GM12878 (cell line): Measurements from ENCODE around the gene ETNK1. TPM values are rescaled to one million over a fixed set of nuclear protein-coding genes. Genes with fewer than 3 reads are reported as not detected.

Source experiments
- ATAC-seq: fragments of 200-7000 bp; cut with Tn5 transposase; 3 replicates; pipeline ENCODE4 v1.9.1; 2020; ENCODE audit warnings: mild to moderate bottlenecking, moderate library complexity
- BruUV-seq: library from RNA; stranded (reverse); fragments of 400-500 nt; replicated peaks from 2 replicates; lab custom pipeline; 2021; lab: Mats Ljungman, UMichigan
- CTCF ChIA-PET: fragments of 300-600 bp; sonication (Branson Sonifier 250); formaldehyde crosslinking; extraction: SDS; loops from one replicate; lab custom pipeline; 2021; ENCODE audit warnings: inconsistent platforms; lab: Yijun Ruan, JAX
- POLR2A ChIA-PET: fragments of 350-600 bp; formaldehyde crosslinking; extraction: SDS; loops from one replicate; lab custom pipeline; 2021; ENCODE audit warnings: inconsistent platforms; lab: Charles Lee
- RAD21 ChIA-PET: fragments of 300-600 bp; sonication (Branson Sonifier 250); formaldehyde crosslinking; loops from one replicate; lab custom pipeline; 2023; ENCODE audit warnings: antibody characterized with exemption; ENCODE audit not compliant: unreplicated experiment; lab: Charles Lee
- SMC1A ChIA-PET: fragments of 300-600 bp; sonication (Branson Sonifier 250); formaldehyde crosslinking; loops from one replicate; lab custom pipeline; 2023; ENCODE audit not compliant: unreplicated experiment, uncharacterized antibody; lab: Charles Lee
- DNase-seq: peaks from one replicate; pipeline ENCODE4 v3.0.0-alpha.2; 2011; ENCODE audit warnings: low read depth, low spot score
- FAIRE-seq: peaks from 3 replicates; lab custom pipeline; 2011; peaks lifted over from hg19 to GRCh38; lab: Jason Lieb, UNC
- H2AFZ ChIP-seq: 2 replicates; pipeline ENCODE4 v1.6.0; 2011; ENCODE audit warnings: low read depth, low read length, control low read depth; ENCODE audit not compliant: control insufficient read depth
- H3K27ac ChIP-seq: 2 replicates; pipeline ENCODE4 v1.5.1; 2011; ENCODE audit warnings: control low read depth; ENCODE audit not compliant: control insufficient read depth, insufficient read depth
- H3K27me3 ChIP-seq, 2 experiments: replicated peaks in 1 of 2; 2 replicates each; pipeline versions ENCODE4 v1.6.0 to v1.6.1; 2011; ENCODE audit warnings: low read length in 1 of 2; ENCODE audit not compliant: control insufficient read depth in 2 of 2, insufficient read depth in 2 of 2
- H3K36me3 ChIP-seq, 2 experiments: 2 replicates each; pipeline ENCODE4 v1.5.1; 2011; ENCODE audit warnings: low read length in 1 of 2; ENCODE audit not compliant: control insufficient read depth in 2 of 2, insufficient read depth in 2 of 2
- H3K4me1 ChIP-seq: 2 replicates; pipeline ENCODE4 v1.6.1; 2011; ENCODE audit warnings: mild to moderate bottlenecking, low read length, moderate library complexity, mixed read lengths; ENCODE audit not compliant: control insufficient read depth, insufficient read depth
- H3K4me2 ChIP-seq: 2 replicates; pipeline ENCODE4 v1.6.0; 2011; ENCODE audit warnings: control low read depth; ENCODE audit not compliant: control insufficient read depth, insufficient read depth
- H3K4me3 ChIP-seq: fragments of 200-600 bp; sonication (generic); 2 replicates; pipeline ENCODE4 v1.5.1; 2016
- H3K79me2 ChIP-seq: 2 replicates; pipeline ENCODE4 v1.6.0; 2011; ENCODE audit warnings: low read length; ENCODE audit not compliant: control insufficient read depth, insufficient read depth
- H3K9ac ChIP-seq: 2 replicates; pipeline ENCODE4 v1.8.0; 2011; ENCODE audit warnings: low read length, control low read depth, mixed read lengths; ENCODE audit not compliant: control insufficient read depth, insufficient read depth
- H3K9me3 ChIP-seq: replicated peaks from 3 replicates; pipeline ENCODE4 v1.5.1; 2011; ENCODE audit warnings: mild to moderate bottlenecking, low read length; ENCODE audit not compliant: control insufficient read depth, insufficient read depth
- H4K20me1 ChIP-seq: 2 replicates; pipeline ENCODE4 v1.6.0; 2011; ENCODE audit not compliant: control insufficient read depth, insufficient read depth
- CBX5 ChIP-seq: sonication (generic); IDR thresholded peaks from 2 replicates; pipeline ENCODE4 v1.6.1; 2016; ENCODE audit warnings: low read depth, moderate library complexity, mild to moderate bottlenecking, inconsistent platforms
- ESRRA ChIP-seq: IDR thresholded peaks from 2 replicates; pipeline ENCODE4 v1.6.1; 2012; ENCODE audit warnings: mild to moderate bottlenecking, low read length, improper control_type of control experiment
- HDAC2 ChIP-seq: fragments of 200-600 bp; sonication (generic); IDR thresholded peaks from 2 replicates; pipeline ENCODE4 v1.6.1; 2017
- IKZF2 ChIP-seq, 2 experiments: fragments of 450-650 bp; IDR thresholded peaks; 2 replicates each; pipeline ENCODE4 v1.6.1; 2017; ENCODE audit warnings: mild to moderate bottlenecking in 2 of 2, moderate library complexity in 2 of 2
- MEF2B ChIP-seq: fragments of 450-650 bp; IDR thresholded peaks from 2 replicates; pipeline ENCODE4 v1.6.1; 2018; ENCODE audit warnings: mild to moderate bottlenecking, moderate library complexity; ENCODE audit not compliant: partially characterized antibody, poor library complexity, severe bottlenecking
- NFIC ChIP-seq: IDR thresholded peaks from 2 replicates; pipeline ENCODE4 v1.6.1; 2012; ENCODE audit warnings: low read depth, mild to moderate bottlenecking, inconsistent platforms, low read length, moderate library complexity
- RAD21 ChIP-seq: IDR thresholded peaks from 2 replicates; pipeline ENCODE4 v1.6.1; 2011; ENCODE audit warnings: mild to moderate bottlenecking, low read depth, low read length, moderate library complexity; ENCODE audit not compliant: insufficient read depth
- SP1 ChIP-seq: IDR thresholded peaks from one replicate; pipeline ENCODE4 v1.6.1; 2011; ENCODE audit warnings: low read depth, low read length
- SPI1 ChIP-seq: IDR thresholded peaks from 2 replicates; pipeline ENCODE4 v1.6.1; 2011; ENCODE audit warnings: low read depth, mild to moderate bottlenecking, low read length, moderate library complexity, borderline replicate concordance; ENCODE audit not compliant: insufficient read depth
- WRNIP1 ChIP-seq: IDR thresholded peaks from 2 replicates; pipeline ENCODE4 v1.6.1; 2011; ENCODE audit warnings: low read depth, low read length, improper control_type of control experiment, borderline replicate concordance
- WGBS: methylation state at CpG from one replicate; pipeline ENCODE4 v1.1.6; 2016; ENCODE audit warnings: low lambda C conversion rate; ENCODE audit not compliant: insufficient replicate concordance, insufficient coverage; ENCODE audit errors: missing lambda C conversion rate; 5-methylcytosine and 5-hydroxymethylcytosine counted together
- in situ Hi-C: fragments of 300-500 bp; cut with MboI; formaldehyde crosslinking; loops from 9 replicates; pipeline ENCODE4 v1.14.3; 2018; ENCODE audit warnings: mixed read lengths
- intact Hi-C: fragments of 100-400 bp; cut with micrococcal nuclease; formaldehyde crosslinking; loops from one replicate; pipeline ENCODE4 v1.14.2; 2022; ENCODE audit not compliant: unreplicated experiment
- polyA plus RNA-seq, 11 experiments: library from polyadenylated mRNA; depleted of rRNA in 4 of 11; unstranded in 6 of 11; stranded (reverse) in 5 of 11; fragments of >200 nt; fragmentation: Nextera tagmentation in 4 of 11; fragmentation: Illumina TruSeq in 1 of 11; extraction: Ambion mirVana in 4 of 11; extraction: Trizol in 1 of 11; gene quantifications; 1 replicate in 1 of 11; 2 replicates in 10 of 11; pipeline versions ENCODE4 v1.2.1 to v1.2.3, GENCODE V29; 2011 to 2016; ENCODE audit warnings: inconsistent platforms in 2 of 11, missing spikeins in 2 of 11, low read depth in 1 of 11
- total RNA-seq, 4 experiments: library from RNA; depleted of rRNA in 3 of 4; stranded (reverse); fragments of >200 nt in 3 of 4; fragmentation: Illumina TruSeq in 1 of 4; extraction: Trizol in 1 of 4; gene quantifications; 2 replicates each; pipeline versions ENCODE4 v1.2.1 to v1.2.3, GENCODE V29; 2013 to 2021
- TF ChIP-seq, protein P1 (sequence below): IDR thresholded peaks from 2 replicates; pipeline ENCODE4 v1.6.1; 2011; ENCODE audit warnings: mild to moderate bottlenecking, low read depth, low read length, moderate library complexity; ENCODE audit not compliant: insufficient replicate concordance
- TF ChIP-seq, protein P2 (sequence below): fragments of 450-650 bp; IDR thresholded peaks from 2 replicates; pipeline ENCODE4 v1.6.1; 2016; ENCODE audit warnings: mild to moderate bottlenecking, moderate library complexity, borderline replicate concordance

Gene ETNK1
- total and polyA plus RNA-seq, 10 of the 15 experiments (the other 5 are each of a cell fraction or from before 2014, with no cell fraction given), result 12.3 to 69.4 (median 34.2) TPM

DNA sequence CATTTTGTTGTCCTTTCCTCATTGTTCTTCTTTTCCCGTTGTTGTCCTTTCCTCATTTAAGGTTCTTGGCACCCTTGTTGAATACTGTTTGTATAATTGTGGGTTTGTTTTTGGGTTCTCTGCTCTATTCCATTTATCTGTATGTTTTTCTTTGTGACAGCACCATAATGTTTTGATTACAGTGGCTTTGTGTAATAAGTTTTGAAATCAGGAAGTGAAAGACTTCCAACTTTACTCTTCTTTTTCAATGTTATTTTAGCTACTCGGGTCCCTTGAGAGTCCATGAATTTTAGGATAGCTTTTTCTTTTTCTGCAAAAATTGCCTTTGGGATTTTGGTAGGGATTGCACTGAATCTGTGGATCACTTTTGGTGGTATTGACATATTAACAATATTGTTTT is 28.1 kb downstream of the ETNK1 start:
- H3K79me2 ChIP-seq, result peaks cover 16% of the 10 kb centered on the region
- no peak for FAIRE-seq

DNA sequence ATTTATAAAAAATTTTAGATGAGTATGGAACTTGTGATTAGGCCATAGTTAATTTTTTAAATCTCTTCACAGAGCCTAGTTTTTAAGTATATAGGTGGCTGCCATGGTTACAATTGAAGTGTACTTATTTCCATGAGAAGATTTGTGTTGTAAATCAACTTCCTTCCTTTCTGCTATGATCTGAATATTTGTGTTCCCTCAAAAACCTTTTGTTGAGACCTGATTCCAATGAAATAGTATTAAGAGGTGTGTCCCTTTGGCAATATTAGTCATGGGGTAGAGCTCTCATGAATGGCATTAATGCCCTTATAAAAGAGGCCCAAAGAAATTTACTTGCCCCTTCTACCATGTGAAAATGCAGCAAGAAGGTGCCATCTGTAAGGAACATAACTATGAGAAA is 28.8 kb downstream of the ETNK1 start:
- FAIRE-seq (no peak), ATAC-seq (no peak), DNase-seq (no peak)
- no TSS peak for BruUV-seq
- Histone ChIP-seq H3K4me1 (0 out of 2 replicates have a peak, but pooled peaks cover 2% of the 10 kb centered on the region), H3K27ac (no peak overlapping the region), H3K79me2 (peaks cover 16% of the 10 kb centered on the region), H4K20me1 (no peaks in the 10 kb centered on the region), H3K9me3 (peaks cover 2% of the 10 kb centered on the region; the same call in 1 of the 3 replicates), H3K27me3 (no peaks in the 10 kb centered on the region), H3K4me2 (no peak overlapping the region), H3K36me3 (peaks cover 0 to 3% of the 10 kb centered on the region in 2 experiments; a peak in 1 of 4 replicates), H2AFZ (no peak overlapping the region), H3K4me3 (no peak overlapping the region), H3K9ac (no peak overlapping the region)
- intact Hi-C loops (no loop called here), in situ Hi-C loops (no loop called here)
- POLR2A ChIA-PET, result interaction anchor here (1.2 kb wide), 1 partner anchor 10 kb away, joined by 3 read pairs; no protein-coding TSS in a partner anchor
- SMC1A ChIA-PET, result interaction anchor here (0.6 to 2.4 kb wide), 5 partner anchors 12 to 138 kb away, joined by 3 to 9 read pairs (median 3); no protein-coding TSS in a partner anchor
- RAD21 ChIA-PET, result no interaction called here
- CTCF ChIA-PET, result interaction anchor here (1.1 to 1.6 kb wide), 4 partner anchors 9 to 31 kb away, joined by 3 to 7 read pairs (median 3); no protein-coding TSS in a partner anchor
- TF ChIP-seq CBX5 (no peak), ESRRA (no peak), HDAC2 (no peak), RAD21 (no peak), NFIC (no peak)
- TF ChIP-seq, protein P1, sequence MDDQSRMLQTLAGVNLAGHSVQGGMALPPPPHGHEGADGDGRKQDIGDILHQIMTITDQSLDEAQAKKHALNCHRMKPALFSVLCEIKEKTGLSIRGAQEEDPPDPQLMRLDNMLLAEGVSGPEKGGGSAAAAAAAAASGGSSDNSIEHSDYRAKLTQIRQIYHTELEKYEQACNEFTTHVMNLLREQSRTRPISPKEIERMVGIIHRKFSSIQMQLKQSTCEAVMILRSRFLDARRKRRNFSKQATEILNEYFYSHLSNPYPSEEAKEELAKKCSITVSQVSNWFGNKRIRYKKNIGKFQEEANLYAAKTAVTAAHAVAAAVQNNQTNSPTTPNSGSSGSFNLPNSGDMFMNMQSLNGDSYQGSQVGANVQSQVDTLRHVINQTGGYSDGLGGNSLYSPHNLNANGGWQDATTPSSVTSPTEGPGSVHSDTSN, result no peak
- TF ChIP-seq, protein P2, sequence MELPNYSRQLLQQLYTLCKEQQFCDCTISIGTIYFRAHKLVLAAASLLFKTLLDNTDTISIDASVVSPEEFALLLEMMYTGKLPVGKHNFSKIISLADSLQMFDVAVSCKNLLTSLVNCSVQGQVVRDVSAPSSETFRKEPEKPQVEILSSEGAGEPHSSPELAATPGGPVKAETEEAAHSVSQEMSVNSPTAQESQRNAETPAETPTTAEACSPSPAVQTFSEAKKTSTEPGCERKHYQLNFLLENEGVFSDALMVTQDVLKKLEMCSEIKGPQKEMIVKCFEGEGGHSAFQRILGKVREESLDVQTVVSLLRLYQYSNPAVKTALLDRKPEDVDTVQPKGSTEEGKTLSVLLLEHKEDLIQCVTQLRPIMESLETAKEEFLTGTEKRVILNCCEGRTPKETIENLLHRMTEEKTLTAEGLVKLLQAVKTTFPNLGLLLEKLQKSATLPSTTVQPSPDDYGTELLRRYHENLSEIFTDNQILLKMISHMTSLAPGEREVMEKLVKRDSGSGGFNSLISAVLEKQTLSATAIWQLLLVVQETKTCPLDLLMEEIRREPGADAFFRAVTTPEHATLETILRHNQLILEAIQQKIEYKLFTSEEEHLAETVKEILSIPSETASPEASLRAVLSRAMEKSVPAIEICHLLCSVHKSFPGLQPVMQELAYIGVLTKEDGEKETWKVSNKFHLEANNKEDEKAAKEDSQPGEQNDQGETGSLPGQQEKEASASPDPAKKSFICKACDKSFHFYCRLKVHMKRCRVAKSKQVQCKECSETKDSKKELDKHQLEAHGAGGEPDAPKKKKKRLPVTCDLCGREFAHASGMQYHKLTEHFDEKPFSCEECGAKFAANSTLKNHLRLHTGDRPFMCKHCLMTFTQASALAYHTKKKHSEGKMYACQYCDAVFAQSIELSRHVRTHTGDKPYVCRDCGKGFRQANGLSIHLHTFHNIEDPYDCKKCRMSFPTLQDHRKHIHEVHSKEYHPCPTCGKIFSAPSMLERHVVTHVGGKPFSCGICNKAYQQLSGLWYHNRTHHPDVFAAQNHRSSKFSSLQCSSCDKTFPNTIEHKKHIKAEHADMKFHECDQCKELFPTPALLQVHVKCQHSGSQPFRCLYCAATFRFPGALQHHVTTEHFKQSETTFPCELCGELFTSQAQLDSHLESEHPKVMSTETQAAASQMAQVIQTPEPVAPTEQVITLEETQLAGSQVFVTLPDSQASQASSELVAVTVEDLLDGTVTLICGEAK, result no peak

More for the DNA sequence above, 28.1 kb downstream of the ETNK1 start:
- ATAC-seq (no peak), DNase-seq (no peak)
- H4K20me1 ChIP-seq, result no peaks in the 10 kb centered on the region
- ChIA-PET POLR2A (no interaction called here), CTCF (interaction anchor here (1.3 to 1.6 kb wide), 3 partner anchors 8 to 32 kb away, joined by 3 to 7 read pairs (median 3); no protein-coding TSS in a partner anchor), SMC1A (interaction anchor here (0.6 to 2.4 kb wide), 2 partner anchors 13 to 137 kb away, joined by 3 to 9 read pairs; no protein-coding TSS in a partner anchor), RAD21 (no interaction called here)
- intact Hi-C loops (no loop called here), in situ Hi-C loops (no loop called here)
- H3K4me2 ChIP-seq, result no peak overlapping the region
- H3K9me3 ChIP-seq, result peaks cover 2% of the 10 kb centered on the region; the same call in 1 of the 3 replicates
- peaks cover 0 to 6% of the 10 kb centered on the region in 2 experiments; a peak in 2 of 4 replicates for H3K36me3 ChIP-seq
- TF ChIP-seq SPI1, result peak; percentile 73; the same call in 1 of the 2 replicates
- TF ChIP-seq WRNIP1, result no peak
- TF ChIP-seq IKZF2 (IDR thresholded peaks at IDR 0.05), result peak in 1 of 2 experiments; percentile 15; a peak in 1 of 4 replicates
- peak; percentile 22 for TF ChIP-seq MEF2B
- TF ChIP-seq SP1, result no peak
- H3K27ac ChIP-seq, result no peak overlapping the region
- no TSS peak for BruUV-seq
- H3K27me3 ChIP-seq, result no peaks in the 10 kb centered on the region
- H3K4me3 ChIP-seq, result no peak overlapping the region
- H2AFZ ChIP-seq, result no peak overlapping the region
- H3K4me1 ChIP-seq, result 0 out of 2 replicates have a peak, but pooled peaks cover 2% of the 10 kb centered on the region
- no peak overlapping the region for H3K9ac ChIP-seq
- 24% methylated on average over 2 of the region's 2 CpGs for WGBS
